SK-N-MC (cell line): ENCODE data around the gene GTF3A.

Experiments used
- EZH2 ChIP-seq: fragments of 200-600 bp; sonication (generic); IDR thresholded peaks from one replicate; pipeline ENCODE4 v1.6.1; 2017; ENCODE audit warnings: antibody characterized with exemption
- FOXP2 ChIP-seq: optimal IDR thresholded peaks from 2 replicates; pipeline ENCODE3; 2011; ENCODE audit warnings: mild to moderate bottlenecking, moderate library complexity; ENCODE audit not compliant: insufficient read depth; ENCODE audit errors: extremely low read length, control extremely low read depth
- POLR2AphosphoS5 ChIP-seq: IDR thresholded peaks from 2 replicates; pipeline ENCODE4 v1.6.1; 2012; ENCODE audit warnings: mild to moderate bottlenecking, low read depth, low read length, borderline replicate concordance

- TF ChIP-seq POLR2AphosphoS5 (no peak), EZH2 (no peak), FOXP2 (no peak)
These were observed 1.1 kb upstream of the GTF3A start for GRCh38 chr13:27423333-27423732.
